Ascending aorta (tissue), 2 donors: ENCODE data around the gene SAMD9. TPM values are rescaled to one million over a fixed set of nuclear protein-coding genes. Genes with fewer than 3 reads are reported as not detected.
A peak's percentile ranks its signal among the peaks of the same experiment; 100 is the strongest.

Experiments used
- DNase-seq, 2 donors: peaks; one replicate each; pipeline ENCODE4 v3.0.0-alpha.2; 2019; ENCODE audit warnings: low spot score in 2 of 2
- H3K27ac ChIP-seq, 2 donors: fragments of 200-600 bp; sonication (generic); one replicate each; pipeline ENCODE4 v1.5.1; 2016 to 2017; ENCODE audit warnings: mild to moderate bottlenecking in 1 of 2
- H3K27me3 ChIP-seq: fragments of 200-600 bp; sonication (generic); one replicate; pipeline ENCODE4 v1.5.1; 2017
- H3K36me3 ChIP-seq, 2 donors: fragments of 200-600 bp; sonication (generic); one replicate each; pipeline ENCODE4 v1.5.1; 2016
- H3K4me1 ChIP-seq, 2 donors: fragments of 200-600 bp; sonication (generic); one replicate each; pipeline ENCODE4 v1.5.1; 2016 to 2017; ENCODE audit warnings: mild to moderate bottlenecking in 1 of 2
- H3K4me3 ChIP-seq, 2 donors: fragments of 200-600 bp; sonication (generic); one replicate each; pipeline ENCODE4 v1.5.1; 2016 to 2017; ENCODE audit warnings: mild to moderate bottlenecking in 1 of 2
- H3K9me3 ChIP-seq, 2 donors: fragments of 200-600 bp; sonication (generic); one replicate each; pipeline ENCODE4 v1.5.1; 2016
- intact Hi-C: fragments of 100-400 bp; cut with DNase I; formaldehyde crosslinking; loops from one replicate; pipeline ENCODE4 v1.15.1; 2023
- total RNA-seq: library from RNA; depleted of rRNA; stranded (reverse); fragments of >200 nt; gene quantifications from one replicate; pipeline ENCODE4 v1.1.0, GENCODE V29; 2016
- TF ChIP-seq, protein P1 (sequence below), 3 experiments: fragments of 200-600 bp in 2 of 3; fragments of 450-650 bp in 1 of 3; sonication (generic) in 2 of 3; IDR thresholded peaks; one replicate each; pipeline ENCODE4 v1.5.1; 2016 to 2019; ENCODE audit warnings: antibody characterized with exemption in 3 of 3, mild to moderate bottlenecking in 1 of 3, moderate library complexity in 1 of 3

SAMD9 gene
- total RNA-seq, 1 donor from 2014 or later: 5.6 TPM

DNA sequence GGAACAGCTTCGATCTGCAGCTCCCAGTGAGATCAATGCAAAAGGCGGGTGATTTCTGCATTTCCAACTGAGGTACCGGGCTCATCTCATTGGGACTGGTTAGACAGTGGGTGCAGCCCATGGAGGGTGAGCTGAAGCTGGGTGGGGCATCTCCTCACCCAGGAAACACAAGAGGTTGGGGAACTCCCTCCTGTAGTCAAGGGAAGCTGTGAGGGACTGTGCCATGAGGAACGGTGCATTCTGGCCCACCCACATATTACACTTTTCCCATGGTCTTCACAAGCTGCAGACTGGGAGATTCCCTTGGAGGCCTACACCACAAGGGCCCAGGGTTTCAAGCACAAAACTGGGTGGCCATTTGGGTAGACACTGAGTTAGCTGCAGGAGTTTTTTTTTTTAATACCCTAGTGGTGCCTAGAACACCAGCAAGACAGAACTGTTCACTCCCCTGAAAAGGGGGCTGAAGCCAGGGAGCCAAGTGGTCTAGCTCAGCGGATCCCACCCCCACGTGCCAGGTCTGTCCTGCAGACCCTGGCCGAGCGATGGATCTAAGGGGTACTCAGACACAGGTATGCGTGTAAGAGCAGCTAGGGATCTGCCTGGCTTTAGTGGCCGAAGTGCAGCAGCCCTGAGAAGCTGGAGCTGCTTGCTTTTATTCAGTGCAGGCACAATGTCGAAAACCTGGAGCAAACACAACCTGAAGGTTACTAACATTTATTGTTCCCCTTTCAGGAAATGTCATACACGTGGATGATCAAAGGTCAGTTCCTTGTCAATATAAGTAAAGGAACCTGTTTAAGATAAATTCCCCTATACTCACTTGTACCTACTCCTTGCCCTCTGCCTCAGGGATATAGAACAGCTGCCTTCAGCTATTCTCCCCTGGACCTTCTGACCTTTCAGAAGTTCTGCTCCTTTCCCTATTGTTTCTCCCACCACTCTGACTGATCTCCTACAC, 3.1 kb upstream of the SAMD9 start:
- peaks cover 0 to 7% of the 10 kb centered on the region in 2 donors for H3K4me1 ChIP-seq
- TF ChIP-seq, protein P1, sequence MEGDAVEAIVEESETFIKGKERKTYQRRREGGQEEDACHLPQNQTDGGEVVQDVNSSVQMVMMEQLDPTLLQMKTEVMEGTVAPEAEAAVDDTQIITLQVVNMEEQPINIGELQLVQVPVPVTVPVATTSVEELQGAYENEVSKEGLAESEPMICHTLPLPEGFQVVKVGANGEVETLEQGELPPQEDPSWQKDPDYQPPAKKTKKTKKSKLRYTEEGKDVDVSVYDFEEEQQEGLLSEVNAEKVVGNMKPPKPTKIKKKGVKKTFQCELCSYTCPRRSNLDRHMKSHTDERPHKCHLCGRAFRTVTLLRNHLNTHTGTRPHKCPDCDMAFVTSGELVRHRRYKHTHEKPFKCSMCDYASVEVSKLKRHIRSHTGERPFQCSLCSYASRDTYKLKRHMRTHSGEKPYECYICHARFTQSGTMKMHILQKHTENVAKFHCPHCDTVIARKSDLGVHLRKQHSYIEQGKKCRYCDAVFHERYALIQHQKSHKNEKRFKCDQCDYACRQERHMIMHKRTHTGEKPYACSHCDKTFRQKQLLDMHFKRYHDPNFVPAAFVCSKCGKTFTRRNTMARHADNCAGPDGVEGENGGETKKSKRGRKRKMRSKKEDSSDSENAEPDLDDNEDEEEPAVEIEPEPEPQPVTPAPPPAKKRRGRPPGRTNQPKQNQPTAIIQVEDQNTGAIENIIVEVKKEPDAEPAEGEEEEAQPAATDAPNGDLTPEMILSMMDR (IDR thresholded peaks at IDR 0.05): no peak
- H3K36me3 ChIP-seq: no peaks in the 10 kb centered on the region
- no peak overlapping the region for H3K4me3 ChIP-seq
- H3K27me3 ChIP-seq: no peaks in the 10 kb centered on the region
- DNase-seq: no peak
- H3K9me3 ChIP-seq: no peaks in the 10 kb centered on the region
- intact Hi-C loops: no loop called here
- H3K27ac ChIP-seq: no peak overlapping the region

DNA sequence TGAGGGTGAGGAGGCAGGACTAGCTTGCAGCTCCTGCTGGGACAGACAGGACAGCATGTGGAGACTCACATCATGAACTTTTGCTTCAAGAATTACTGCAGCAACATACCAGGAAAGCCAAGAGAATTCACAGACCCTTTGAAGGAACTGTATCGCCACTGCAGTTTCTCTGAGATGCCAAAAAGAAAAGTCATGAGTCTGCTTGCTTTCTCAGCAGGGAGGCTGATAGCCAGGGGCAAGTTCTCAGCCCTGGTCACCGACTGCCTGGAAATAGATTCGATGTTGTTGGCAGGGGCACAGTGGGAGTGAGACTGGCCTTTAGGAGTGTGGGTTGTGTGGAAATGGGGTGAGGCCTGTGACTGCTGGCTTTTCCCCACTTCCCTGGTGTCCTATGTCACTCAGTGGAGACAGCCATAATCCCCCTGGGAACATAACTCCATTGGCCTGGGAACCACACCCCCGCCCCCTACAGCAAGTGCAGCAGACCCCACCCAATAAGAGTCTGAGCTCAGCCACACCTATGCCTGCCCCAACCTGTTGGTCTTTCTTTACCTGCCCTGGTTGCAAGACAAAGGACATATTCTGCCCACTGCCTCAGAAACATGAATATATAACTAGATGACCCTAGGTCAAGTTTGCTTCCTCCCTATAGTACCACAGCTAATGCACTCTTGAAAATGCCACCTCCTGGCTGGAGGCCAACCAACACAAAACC, 1.6 kb upstream of the SAMD9 start:
- DNase-seq: no peak
- peaks cover 0 to 3% of the 10 kb centered on the region in 2 donors for H3K36me3 ChIP-seq
- TF ChIP-seq, protein P1 (IDR thresholded peaks at IDR 0.05): no peak
- H3K4me3 ChIP-seq: no peak overlapping the region
- H3K4me1 ChIP-seq: peaks cover 0 to 11% of the 10 kb centered on the region in 2 donors
- no peaks in the 10 kb centered on the region for H3K9me3 ChIP-seq
- H3K27ac ChIP-seq: peak overlapping the region; percentile 13 to 43
- no peaks in the 10 kb centered on the region for H3K27me3 ChIP-seq
- intact Hi-C loops: no loop called here

DNA sequence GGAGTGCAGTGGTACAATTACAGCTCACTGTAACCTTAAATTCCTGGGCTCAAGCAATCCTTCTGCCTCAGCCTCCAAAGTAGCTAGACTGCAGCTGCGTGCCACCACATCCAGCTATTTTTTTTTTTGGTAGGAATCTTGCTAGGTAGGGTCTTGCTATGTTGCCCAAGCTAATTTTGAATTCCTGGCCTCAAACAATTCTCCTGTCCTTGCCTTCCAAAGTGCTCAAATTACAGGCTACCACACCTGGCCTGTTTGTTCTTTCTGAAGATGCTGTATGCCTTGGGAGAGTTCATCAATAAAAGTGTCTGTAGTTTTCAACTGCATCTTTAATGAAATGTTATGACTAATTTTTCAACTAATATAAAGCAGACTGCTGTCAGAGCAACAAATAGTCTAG, 452 bp downstream of the SAMD9 start:
- intact Hi-C loops: loop anchor here (2.0 kb wide), 1 partner anchor 111 kb away; no protein-coding TSS in a partner anchor
- Histone ChIP-seq H3K27ac (peak overlapping the region; percentile 56 to 69), H3K36me3 (peaks cover 0 to 14% of the 10 kb centered on the region in 2 donors), H3K4me1 (peaks cover 0 to 11% of the 10 kb centered on the region in 2 donors), H3K4me3 (peak overlapping the region; percentile 55 to 67), H3K9me3 (peaks cover 4 to 10% of the 10 kb centered on the region in 2 donors), H3K27me3 (no peaks in the 10 kb centered on the region)
- DNase-seq: no peak
- TF ChIP-seq, protein P1 (IDR thresholded peaks at IDR 0.05): no peak

DNA sequence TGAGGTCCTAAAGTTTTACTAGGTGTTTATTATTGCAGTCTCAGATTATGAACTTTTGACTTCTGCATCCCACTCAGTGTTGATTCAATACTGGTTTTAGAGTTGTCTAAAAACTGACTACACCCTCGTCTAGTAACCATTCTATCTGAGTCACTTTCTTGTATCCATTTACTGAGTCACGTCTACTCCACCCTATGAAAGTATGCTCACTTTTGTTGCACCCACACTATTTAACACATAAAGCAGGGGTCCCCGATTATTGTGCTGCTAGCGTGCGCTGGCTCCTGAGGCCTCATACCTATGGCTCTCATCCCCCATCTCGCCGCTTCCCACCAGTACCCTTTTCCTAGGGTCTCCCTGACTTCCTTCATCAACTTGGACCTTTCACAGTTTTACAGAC, 2.0 kb downstream of the SAMD9 start:
- TF ChIP-seq, protein P1 (IDR thresholded peaks at IDR 0.05): no peak
- Histone ChIP-seq H3K27ac (no peak overlapping the region), H3K9me3 (peaks cover 4 to 16% of the 10 kb centered on the region in 2 donors), H3K27me3 (no peaks in the 10 kb centered on the region), H3K4me1 (peaks cover 0 to 11% of the 10 kb centered on the region in 2 donors), H3K36me3 (peaks cover 0 to 24% of the 10 kb centered on the region in 2 donors), H3K4me3 (no peak overlapping the region)
- intact Hi-C loops: loop anchor here (2.0 kb wide), 1 partner anchor 113 kb away; no protein-coding TSS in a partner anchor
- DNase-seq: no peak

- Histone ChIP-seq H3K27ac (no peak overlapping the region), H3K9me3 (peaks cover 60 to 87% of the 10 kb centered on the region in 2 donors), H3K27me3 (no peaks in the 10 kb centered on the region), H3K4me3 (peak overlapping the region in 1 of 2 donors; percentile 16), H3K36me3 (peaks cover 50 to 73% of the 10 kb centered on the region in 2 donors), H3K4me1 (no peaks in the 10 kb centered on the region)
- TF ChIP-seq, protein P1 (IDR thresholded peaks at IDR 0.05): no peak
- DNase-seq: no peak
- intact Hi-C loops: no loop called here
Observed at GRCh38 chr7:93108003-93108402, 9.8 kb downstream of the SAMD9 start.
